AG04449 (cell line): ENCODE data around the gene ATXN1L.
"Not testable (repeated sequence)": the region's sequence is repeated elsewhere in the genome, so short reads cannot be mapped to it uniquely, and the experiment has no call there.

Experiments used
- CTCF ChIA-PET: fragments of 350-600 bp; formaldehyde crosslinking; extraction: SDS; loops from one replicate; lab custom pipeline; 2021; ENCODE audit warnings: antibody characterized with exemption; lab: Yijun Ruan, JAX
- POLR2A ChIA-PET: fragments of 400-600, 350-600 bp; formaldehyde crosslinking; extraction: SDS; loops from one replicate; lab custom pipeline; 2020; ENCODE audit warnings: antibody characterized with exemption, inconsistent platforms; lab: Yijun Ruan, JAX
- DNase-seq: peaks from one replicate; pipeline ENCODE4 v3.0.0-alpha.2; 2010; ENCODE audit warnings: low read depth, low spot score
- H3K4me3 ChIP-seq: 2 replicates; pipeline ENCODE4 v1.5.1; 2011; ENCODE audit warnings: low read depth, mild to moderate bottlenecking, control low read depth, low read length
- TF ChIP-seq, protein P1 (sequence below): IDR thresholded peaks from one replicate; pipeline ENCODE4 v1.5.1; 2011; ENCODE audit warnings: mild to moderate bottlenecking, moderate library complexity, low read length, control low read depth, inconsistent platforms; ENCODE audit not compliant: insufficient read depth; ENCODE audit errors: missing control alignments

ATXN1L gene

DNA sequence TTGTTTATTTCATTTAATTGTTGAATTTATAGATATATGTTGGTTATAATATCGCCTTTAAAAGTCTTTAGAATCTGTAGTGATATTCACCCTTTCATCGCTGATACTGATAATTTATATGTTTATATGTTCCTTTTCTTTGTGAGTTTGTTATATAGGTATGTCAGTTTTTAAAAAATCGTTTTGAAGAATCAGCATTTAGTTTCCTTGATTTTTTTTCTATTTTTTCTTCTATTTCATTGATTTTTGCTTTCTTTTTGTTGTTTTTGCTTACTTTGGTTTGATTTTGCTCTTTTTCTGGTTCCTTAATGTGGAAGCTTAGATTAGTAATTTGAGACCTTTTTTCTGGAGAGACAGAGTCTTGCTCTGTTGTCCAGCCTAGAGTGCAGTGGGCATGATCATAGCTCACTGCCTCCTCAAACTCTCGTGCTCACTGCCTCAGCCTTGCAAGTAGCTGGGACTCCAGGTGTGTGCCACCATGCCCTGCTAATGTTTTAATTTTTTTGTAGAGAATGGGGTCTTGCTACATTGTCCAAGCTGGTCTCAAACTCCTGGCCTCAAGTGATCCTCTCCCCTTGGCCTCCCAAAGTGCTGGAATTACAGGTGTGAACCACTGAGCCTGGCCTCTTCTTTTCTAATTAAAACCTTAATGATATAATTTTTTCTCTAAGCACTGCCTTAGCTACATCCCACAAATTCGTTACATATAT, 57.0 kb downstream of the ATXN1L start:
- CTCF ChIA-PET, result interaction anchor here (1.4 to 15.0 kb wide), 2 partner anchors 10 to 20 kb away, joined by 6 to 122 read pairs; partner anchors contain the start of gene ZNF821
- no peak for DNase-seq
- no peak overlapping the region for H3K4me3 ChIP-seq
- TF ChIP-seq, protein P1, sequence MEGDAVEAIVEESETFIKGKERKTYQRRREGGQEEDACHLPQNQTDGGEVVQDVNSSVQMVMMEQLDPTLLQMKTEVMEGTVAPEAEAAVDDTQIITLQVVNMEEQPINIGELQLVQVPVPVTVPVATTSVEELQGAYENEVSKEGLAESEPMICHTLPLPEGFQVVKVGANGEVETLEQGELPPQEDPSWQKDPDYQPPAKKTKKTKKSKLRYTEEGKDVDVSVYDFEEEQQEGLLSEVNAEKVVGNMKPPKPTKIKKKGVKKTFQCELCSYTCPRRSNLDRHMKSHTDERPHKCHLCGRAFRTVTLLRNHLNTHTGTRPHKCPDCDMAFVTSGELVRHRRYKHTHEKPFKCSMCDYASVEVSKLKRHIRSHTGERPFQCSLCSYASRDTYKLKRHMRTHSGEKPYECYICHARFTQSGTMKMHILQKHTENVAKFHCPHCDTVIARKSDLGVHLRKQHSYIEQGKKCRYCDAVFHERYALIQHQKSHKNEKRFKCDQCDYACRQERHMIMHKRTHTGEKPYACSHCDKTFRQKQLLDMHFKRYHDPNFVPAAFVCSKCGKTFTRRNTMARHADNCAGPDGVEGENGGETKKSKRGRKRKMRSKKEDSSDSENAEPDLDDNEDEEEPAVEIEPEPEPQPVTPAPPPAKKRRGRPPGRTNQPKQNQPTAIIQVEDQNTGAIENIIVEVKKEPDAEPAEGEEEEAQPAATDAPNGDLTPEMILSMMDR, result no peak
- POLR2A ChIA-PET, result no interaction called here

DNA sequence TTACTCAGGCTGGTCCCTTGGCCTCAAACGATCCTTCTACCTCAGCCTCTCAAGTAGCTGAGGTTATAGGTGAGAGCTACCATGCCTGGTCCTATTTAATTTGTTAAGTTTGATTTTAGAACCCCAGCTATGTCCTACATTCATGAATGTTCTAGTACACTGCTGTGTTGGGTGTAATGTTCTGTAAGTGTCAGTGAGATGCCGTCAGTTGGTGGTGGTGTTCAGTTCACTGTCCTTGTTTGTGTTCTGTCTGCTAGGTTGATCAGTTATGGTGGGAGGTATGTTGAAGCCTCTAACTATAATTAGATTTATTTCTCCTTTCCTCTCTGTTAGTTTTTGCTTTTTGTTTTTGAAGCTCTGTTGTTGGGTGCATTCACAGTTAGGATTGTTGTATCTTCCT, 57.8 kb downstream of the ATXN1L start:
- ChIA-PET CTCF (interaction anchor here (1.0 to 15.0 kb wide), 3 partner anchors 10 to 21 kb away, joined by 3 to 122 read pairs (median 6); partner anchors contain the start of gene ZNF821), POLR2A (interaction anchor here (0.6 kb wide), 1 partner anchor 13 kb away, joined by 3 read pairs; no protein-coding TSS in a partner anchor)
- DNase-seq, result no peak
- TF ChIP-seq, protein P1, result no peak
- no peak overlapping the region for H3K4me3 ChIP-seq

DNA sequence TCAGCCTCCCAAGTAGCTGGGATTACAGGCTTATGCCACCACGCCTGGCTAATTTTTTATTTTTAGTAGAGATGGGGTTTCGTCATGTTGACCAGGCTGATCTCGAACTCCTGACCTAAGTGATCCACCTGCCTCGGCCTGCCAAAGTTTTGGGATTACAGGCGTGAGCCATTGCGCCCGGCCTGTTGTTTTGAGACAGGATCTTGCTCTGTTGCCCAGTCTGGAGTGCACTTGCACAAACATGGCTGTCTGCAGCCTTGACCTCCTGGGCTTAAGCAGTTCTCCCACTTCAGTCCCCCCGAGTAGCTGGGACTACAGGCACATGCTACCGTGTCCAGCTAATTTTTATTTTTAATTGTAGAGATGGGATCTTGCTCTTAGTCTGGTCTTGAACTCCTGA, 58.5 kb downstream of the ATXN1L start:
- H3K4me3 ChIP-seq, result no peak overlapping the region
- ChIA-PET POLR2A (interaction anchor here (0.6 kb wide), 1 partner anchor 12 kb away, joined by 3 read pairs; no protein-coding TSS in a partner anchor), CTCF (interaction anchor here (1.0 to 15.0 kb wide), 6 partner anchors 8 to 21 kb away, joined by 3 to 122 read pairs (median 4); partner anchors contain the start of genes IST1 and ZNF821)
- DNase-seq, result no peak
- TF ChIP-seq, protein P1, result no peak

DNA sequence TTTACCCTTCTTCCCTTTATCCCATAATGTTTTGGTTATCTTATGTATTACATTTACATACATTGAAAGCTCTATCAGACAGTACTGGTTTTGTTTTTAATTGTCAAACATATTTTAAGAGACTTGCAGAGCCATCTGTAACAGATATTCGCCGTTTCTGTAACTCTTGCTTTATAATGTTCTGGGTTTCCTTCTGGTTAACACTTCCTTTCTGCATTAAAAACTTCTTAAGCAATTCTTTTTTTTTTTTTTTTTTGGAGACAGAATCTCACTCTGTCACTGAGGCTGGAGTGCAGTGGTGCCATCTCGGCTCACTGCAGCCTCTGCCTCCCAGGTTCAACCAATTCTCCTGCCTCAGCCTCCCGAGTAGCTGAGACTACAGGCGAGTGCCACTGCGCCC, 60.0 kb downstream of the ATXN1L start:
- ChIA-PET POLR2A (interaction anchor here (1.6 kb wide), 1 partner anchor 11 kb away, joined by 4 read pairs; the partner anchor contains the start of gene IST1), CTCF (interaction anchor here (1.4 to 15.0 kb wide), 5 partner anchors 9 to 23 kb away, joined by 3 to 122 read pairs (median 5); partner anchors contain the start of genes IST1 and ZNF821)
- not testable (repeated sequence) for DNase-seq, H3K4me3 ChIP-seq
